Right lobe of liver (tissue), 6 donors: Measurements from ENCODE around the gene SPTLC2. TPM values are rescaled to one million over a fixed set of nuclear protein-coding genes. Genes with fewer than 3 reads are reported as not detected.

ENCODE experiments used
- ATAC-seq, 4 donors: fragments of 200-7000 bp; cut with Tn5 transposase; one replicate each; pipeline ENCODE4 v1.9.1; 2020; ENCODE audit warnings: mild to moderate bottlenecking in 4 of 4, moderate library complexity in 4 of 4
- DNase-seq, 3 donors: peaks; one replicate each; pipeline ENCODE4 v3.0.0-alpha.2; 2020
- H3K27ac ChIP-seq, 3 donors: fragments of 200-600 bp; one replicate each; pipeline ENCODE4 v1.8.0; 2022
- H3K27me3 ChIP-seq, 2 donors: fragments of 200-600 bp; one replicate each; pipeline ENCODE4 v1.8.0; 2022
- H3K36me3 ChIP-seq, 4 donors: fragments of 200-600 bp; sonication (generic) in 1 of 4; one replicate each; pipeline versions ENCODE4 v1.5.1 to v1.8.0; 2017 to 2022; ENCODE audit warnings: control low read depth in 1 of 4
- H3K4me1 ChIP-seq, 4 donors: fragments of 200-600 bp; sonication (generic) in 1 of 4; one replicate each; pipeline versions ENCODE4 v1.5.1 to v1.8.0; 2017 to 2022; ENCODE audit warnings: control low read depth in 1 of 4
- H3K4me3 ChIP-seq, 3 donors: fragments of 200-600 bp; one replicate each; pipeline ENCODE4 v1.8.0; 2022
- H3K9me3 ChIP-seq, 4 donors: fragments of 200-600 bp; sonication (generic) in 1 of 4; one replicate each; pipeline versions ENCODE4 v1.5.1 to v1.8.0; 2017 to 2022; ENCODE audit warnings: control low read depth in 1 of 4
- POLR2A ChIP-seq: fragments of 450-650 bp; IDR thresholded peaks from one replicate; pipeline ENCODE4 v1.6.1; 2017; ENCODE audit warnings: antibody characterized with exemption, mild to moderate bottlenecking
- WGBS: methylation state at CpG from one replicate; pipeline ENCODE4 v1.1.6; 2018; ENCODE audit warnings: low coverage, low lambda C conversion rate; ENCODE audit not compliant: insufficient coverage; ENCODE audit errors: missing lambda C conversion rate; 5-methylcytosine and 5-hydroxymethylcytosine counted together
- intact Hi-C, 2 donors: fragments of 100-400 bp; cut with DNase I; formaldehyde crosslinking; loops; one replicate each; pipeline versions ENCODE4 v1.11.2 to v1.14.1; 2022
- total RNA-seq, 6 experiments: library from RNA; depleted of rRNA in 2 of 6; stranded (reverse); fragments of >200 nt in 2 of 6; fragmentation: NEBNext Ultra II Directional in 3 of 6; extraction: Animal tissue kit (Norgen Biotek cat#: 25700) in 3 of 6; gene quantifications; one replicate each; pipeline versions ENCODE4 v1.1.0 to v1.2.4, GENCODE V29; 2016 to 2023
- TF ChIP-seq, protein P1 (sequence below), 4 donors: fragments of 200-600 bp in 3 of 4; fragments of 450-650 bp in 1 of 4; IDR thresholded peaks; one replicate each; pipeline versions ENCODE4 v1.5.1 to v1.8.0; 2016 to 2022; ENCODE audit warnings: antibody characterized with exemption in 4 of 4, mild to moderate bottlenecking in 2 of 4
- donor health status: DM: no; HTN: yes; CAD: no.
- donor health status: DM: no; HTN: no; CAD: no.
- donor health status: DM: no; HTN: no; CAD: no.
- donor health status: DM: no; HTN: yes; CAD: no.
- donor health status: DM: no; HTN: yes; CAD: no.

The SPTLC2 gene
- total RNA-seq, 6 experiments from 2014 or later = 5.9 to 16.4 (median 10.7) TPM

DNA sequence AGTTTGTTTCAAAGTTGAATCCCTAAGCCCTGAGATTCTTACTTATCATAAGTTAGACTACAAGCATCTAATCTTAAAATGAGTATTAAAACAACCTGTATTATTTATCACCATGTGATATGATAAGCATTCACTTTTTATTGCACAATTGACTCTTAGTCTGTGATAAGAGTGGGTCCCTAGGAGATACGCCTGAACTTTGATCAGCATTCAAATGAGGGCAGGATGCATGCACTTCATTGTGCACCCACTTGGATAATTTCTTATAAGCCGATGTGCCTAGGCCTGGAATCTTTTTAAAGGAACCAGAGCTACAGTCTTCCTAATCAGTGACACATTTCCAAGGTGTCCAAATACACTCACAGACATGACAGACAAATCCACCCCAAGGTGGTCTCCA lies 31.4 kb upstream of the SPTLC2 start:
- H3K27ac ChIP-seq = no peak overlapping the region
- intact Hi-C loops = no loop called here
- DNase-seq (no peak), ATAC-seq (no peak)
- no peaks in the 10 kb centered on the region for H3K9me3 ChIP-seq
- H3K4me1 ChIP-seq = no peaks in the 10 kb centered on the region
- 54% methylated on average over 2 of the region's 2 CpGs for WGBS
- no peak overlapping the region for H3K4me3 ChIP-seq
- H3K27me3 ChIP-seq = no peaks in the 10 kb centered on the region
- no peaks in the 10 kb centered on the region for H3K36me3 ChIP-seq
- no peak for TF ChIP-seq POLR2A
- TF ChIP-seq, protein P1, sequence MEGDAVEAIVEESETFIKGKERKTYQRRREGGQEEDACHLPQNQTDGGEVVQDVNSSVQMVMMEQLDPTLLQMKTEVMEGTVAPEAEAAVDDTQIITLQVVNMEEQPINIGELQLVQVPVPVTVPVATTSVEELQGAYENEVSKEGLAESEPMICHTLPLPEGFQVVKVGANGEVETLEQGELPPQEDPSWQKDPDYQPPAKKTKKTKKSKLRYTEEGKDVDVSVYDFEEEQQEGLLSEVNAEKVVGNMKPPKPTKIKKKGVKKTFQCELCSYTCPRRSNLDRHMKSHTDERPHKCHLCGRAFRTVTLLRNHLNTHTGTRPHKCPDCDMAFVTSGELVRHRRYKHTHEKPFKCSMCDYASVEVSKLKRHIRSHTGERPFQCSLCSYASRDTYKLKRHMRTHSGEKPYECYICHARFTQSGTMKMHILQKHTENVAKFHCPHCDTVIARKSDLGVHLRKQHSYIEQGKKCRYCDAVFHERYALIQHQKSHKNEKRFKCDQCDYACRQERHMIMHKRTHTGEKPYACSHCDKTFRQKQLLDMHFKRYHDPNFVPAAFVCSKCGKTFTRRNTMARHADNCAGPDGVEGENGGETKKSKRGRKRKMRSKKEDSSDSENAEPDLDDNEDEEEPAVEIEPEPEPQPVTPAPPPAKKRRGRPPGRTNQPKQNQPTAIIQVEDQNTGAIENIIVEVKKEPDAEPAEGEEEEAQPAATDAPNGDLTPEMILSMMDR (IDR thresholded peaks at IDR 0.05) = no peak

DNA sequence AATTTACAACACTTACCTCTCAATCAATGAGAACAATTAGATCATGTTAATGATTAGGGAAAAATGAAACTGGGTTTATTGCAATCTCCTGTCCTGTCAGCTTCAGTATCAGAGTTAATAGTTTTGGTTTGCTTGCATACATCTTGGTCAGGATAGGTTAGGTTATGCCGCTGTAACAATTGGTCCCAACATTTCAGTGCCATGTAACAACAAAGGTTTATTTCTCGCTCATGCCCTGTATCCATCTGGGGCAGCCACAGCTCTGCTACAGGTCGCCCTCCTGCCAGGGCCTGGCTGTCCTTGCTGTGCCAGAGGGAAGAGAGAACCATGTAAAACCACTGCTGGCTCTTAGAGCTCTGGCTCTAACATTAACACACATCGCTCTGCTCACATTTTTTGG lies 30.5 kb upstream of the SPTLC2 start:
- intact Hi-C loops = no loop called here
- WGBS = 77% methylated on average over 4 of the region's 4 CpGs
- Histone ChIP-seq H3K9me3 (no peaks in the 10 kb centered on the region), H3K4me3 (no peak overlapping the region), H3K4me1 (no peaks in the 10 kb centered on the region), H3K27me3 (no peaks in the 10 kb centered on the region), H3K27ac (no peak overlapping the region), H3K36me3 (no peaks in the 10 kb centered on the region)
- TF ChIP-seq POLR2A = no peak
- TF ChIP-seq, protein P1 (IDR thresholded peaks at IDR 0.05) = no peak
- DNase-seq = no peak
- no peak for ATAC-seq

DNA sequence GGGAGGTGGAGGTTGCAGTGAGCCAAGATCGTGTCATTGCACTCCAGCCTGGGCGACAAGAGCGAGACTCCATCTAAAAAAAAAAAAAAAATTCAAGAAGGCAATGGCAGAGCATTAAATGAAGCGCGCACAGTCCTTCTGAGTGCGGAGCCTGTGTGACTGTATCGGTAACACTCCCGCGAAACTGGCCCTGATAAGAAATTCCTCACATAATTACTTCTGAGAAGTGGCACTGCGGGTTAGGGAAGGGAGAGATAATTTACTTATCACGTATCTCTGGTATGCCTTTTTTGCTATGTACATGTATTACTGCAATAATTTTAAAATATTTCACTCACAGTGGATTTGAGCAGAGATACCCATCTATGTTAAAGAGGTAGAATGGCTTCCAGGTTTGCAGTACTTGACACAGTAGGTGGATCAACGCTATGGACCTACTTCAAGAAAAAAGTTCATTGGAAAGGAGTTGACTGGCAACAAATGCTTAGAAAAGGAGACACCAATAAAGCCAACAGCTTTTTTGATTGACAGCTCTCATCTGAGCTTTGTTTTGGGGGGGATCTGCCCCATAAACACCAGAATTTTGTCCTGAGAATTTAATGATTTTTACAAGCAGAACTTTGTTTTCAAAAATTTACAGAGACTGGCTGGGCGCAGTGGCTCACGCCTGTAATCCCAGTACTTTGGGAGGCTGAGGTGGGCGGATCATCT lies 29.2 kb upstream of the SPTLC2 start:
- no peaks in the 10 kb centered on the region for H3K9me3 ChIP-seq
- WGBS = 71% methylated on average over 12 of the region's 15 CpGs
- H3K36me3 ChIP-seq = no peaks in the 10 kb centered on the region
- H3K4me3 ChIP-seq = no peak overlapping the region
- DNase-seq (no peak), ATAC-seq (no peak)
- intact Hi-C loops = no loop called here
- H3K27me3 ChIP-seq = no peaks in the 10 kb centered on the region
- no peak for TF ChIP-seq POLR2A
- TF ChIP-seq, protein P1 (IDR thresholded peaks at IDR 0.05) = no peak
- no peaks in the 10 kb centered on the region for H3K4me1 ChIP-seq
- no peak overlapping the region for H3K27ac ChIP-seq

GRCh38 chr14:77642407-77642806 lies 26.0 kb upstream of the SPTLC2 start:
- no peaks in the 10 kb centered on the region for H3K4me1 ChIP-seq
- H3K36me3 ChIP-seq = no peaks in the 10 kb centered on the region
- H3K27me3 ChIP-seq = no peaks in the 10 kb centered on the region
- intact Hi-C loops = no loop called here
- H3K27ac ChIP-seq = peak overlapping the region; percentile 50 to 59 (median 58)
- ATAC-seq = no peak
- H3K4me3 ChIP-seq = peak overlapping the region; percentile 27 to 53 (median 36)
- WGBS = 61% methylated on average over 7 of the region's 7 CpGs
- H3K9me3 ChIP-seq = no peaks in the 10 kb centered on the region
- no peak for TF ChIP-seq POLR2A
- TF ChIP-seq, protein P1 (IDR thresholded peaks at IDR 0.05) = no peak
- DNase-seq = no peak
